ENCODE results near the gene ESX1.
"Not testable (repeated sequence)": the region's sequence is repeated elsewhere in the genome, so short reads cannot be mapped to it uniquely, and the experiment has no call there.

GRCh38 chrX:104230060-104230459, 24.7 kb downstream of the ESX1 start:
- TF ChIP-seq POLR2A (IDR thresholded peaks at IDR 0.05; ENCODE audit: extremely low read depth, insufficient read length); CTCF (IDR thresholded peaks at IDR 0.05; ENCODE audit: low read depth, low read length); MAX (IDR thresholded peaks at IDR 0.05; ENCODE audit: low read depth, low read length): not testable (repeated sequence)
